Right cardiac atrium (tissue), 5 donors: ENCODE data around the gene NDC80. TPM values are rescaled to one million over a fixed set of nuclear protein-coding genes. Genes with fewer than 3 reads are reported as not detected.
"Not testable (repeated sequence)": the region's sequence is repeated elsewhere in the genome, so short reads cannot be mapped to it uniquely, and the experiment has no call there.

ENCODE experiments used
- ATAC-seq, 2 donors: fragments of 200-7000 bp; cut with Tn5 transposase; one replicate each; pipeline versions ENCODE4 v1.8.0 to v1.9.1; 2020; ENCODE audit warnings: moderate library complexity in 2 of 2, mild to moderate bottlenecking in 1 of 2
- DNase-seq, 3 donors: peaks; one replicate each; pipeline ENCODE4 v3.0.0-alpha.2; 2020
- H3K27ac ChIP-seq: one replicate; pipeline ENCODE4 v1.5.1; 2013; ENCODE audit warnings: mild to moderate bottlenecking, low read length, control low read depth, moderate library complexity
- H3K27me3 ChIP-seq: one replicate; pipeline ENCODE4 v1.6.1; 2013; ENCODE audit not compliant: control insufficient read depth, insufficient read depth
- H3K4me1 ChIP-seq: one replicate; pipeline ENCODE4 v1.6.1; 2013; ENCODE audit warnings: low read length; ENCODE audit not compliant: control insufficient read depth, insufficient read depth
- H3K4me3 ChIP-seq: one replicate; pipeline ENCODE4 v1.5.1; 2013; ENCODE audit warnings: low read length, control low read depth
- H3K9me3 ChIP-seq: one replicate; pipeline ENCODE4 v1.6.1; 2013; ENCODE audit warnings: low read length; ENCODE audit not compliant: control insufficient read depth
- WGBS: extraction: QIAGEN DNeasy Blood & Tissue Kit; methylation state at CpG from one replicate; pipeline ENCODE4 v1.1.7; 2013; 5-methylcytosine and 5-hydroxymethylcytosine counted together
- intact Hi-C, 4 donors: fragments of 100-400 bp; cut with DNase I; formaldehyde crosslinking; loops; one replicate each; pipeline versions ENCODE4 v1.11.0 to v1.14.0; 2022 to 2023
- polyA plus RNA-seq: library from polyadenylated mRNA; stranded (reverse); fragments of 200-250 nt; gene quantifications from one replicate; pipeline ENCODE4 v1.2.3, GENCODE V29; 2013
- total RNA-seq, 4 donors: library from RNA; stranded (reverse); fragmentation: NEBNext Ultra II Directional; extraction: Animal tissue kit (Norgen Biotek cat#: 25700); gene quantifications; one replicate each; pipeline ENCODE4 v1.2.1, GENCODE V29; 2021
- donor health status: healthy with polysubstance abuse.
- donor health status: DM: no; HTN: yes; CAD: no.
- donor health status: DM: no; HTN: no; CAD: no.
- donor health status: DM: no; HTN: yes; CAD: no; lungs with severe emphysema.
- donor health status: DM: yes; HTN: yes; CAD: no.

NDC80 gene
- total and polyA plus RNA-seq, 5 donors = 0.17 to 1.1 (median 0.28) TPM

GRCh38 chr18:2537296-2537695, 34.1 kb upstream of the NDC80 start:
- intact Hi-C loops = no loop called here
- DNase-seq = no peak
- no peak for ATAC-seq
- Histone ChIP-seq H3K9me3 (no peaks in the 10 kb centered on the region), H3K27me3 (no peaks in the 10 kb centered on the region), H3K27ac (no peak overlapping the region), H3K4me1 (no peaks in the 10 kb centered on the region), H3K4me3 (no peak overlapping the region)
- WGBS = 52% methylated on average over 3 of the region's 3 CpGs

- Histone ChIP-seq H3K27me3 (no peaks in the 10 kb centered on the region), H3K4me3 (no peak overlapping the region), H3K4me1 (no peaks in the 10 kb centered on the region), H3K9me3 (no peaks in the 10 kb centered on the region), H3K27ac (no peak overlapping the region)
- intact Hi-C loops = no loop called here
- 72% methylated on average over 1 of the region's 1 CpG for WGBS
- DNase-seq = no peak
- ATAC-seq = no peak
Measured at GRCh38 chr18:2538236-2538635, 33.1 kb upstream of the NDC80 start.

GRCh38 chr18:2538844-2539243, 32.5 kb upstream of the NDC80 start:
- DNase-seq = no peak
- ATAC-seq = no peak
- no peak overlapping the region for H3K4me3 ChIP-seq
- no peaks in the 10 kb centered on the region for H3K9me3 ChIP-seq
- intact Hi-C loops = no loop called here
- H3K27ac ChIP-seq = no peak overlapping the region
- H3K4me1 ChIP-seq = no peaks in the 10 kb centered on the region
- 47% methylated on average over 1 of the region's 1 CpG for WGBS
- H3K27me3 ChIP-seq = no peaks in the 10 kb centered on the region

GRCh38 chr18:2540575-2540974, 30.8 kb upstream of the NDC80 start:
- DNase-seq (no peak), ATAC-seq (no peak)
- Histone ChIP-seq H3K27me3 (no peaks in the 10 kb centered on the region), H3K4me3 (no peak overlapping the region), H3K4me1 (no peaks in the 10 kb centered on the region), H3K9me3 (no peaks in the 10 kb centered on the region), H3K27ac (no peak overlapping the region)
- WGBS = 88% methylated on average over 4 of the region's 4 CpGs
- intact Hi-C loops = loop anchor here in 3 of 4 donors (5.0 to 10.0 kb wide), 4 partner anchors 436 to 1676 kb away; no protein-coding TSS in a partner anchor

- not testable (repeated sequence) for H3K4me3 ChIP-seq, H3K4me1 ChIP-seq, H3K27ac ChIP-seq, DNase-seq, H3K27me3 ChIP-seq, ATAC-seq, H3K9me3 ChIP-seq
- WGBS = no CpG with 5 or more reads among the region's 3 CpGs
- intact Hi-C loops = loop anchor here in 3 of 4 donors (5.0 to 10.0 kb wide), 4 partner anchors 437 to 1677 kb away; no protein-coding TSS in a partner anchor
Measured at GRCh38 chr18:2541925-2542563, 29.3 kb upstream of the NDC80 start.

- no peaks in the 10 kb centered on the region for H3K4me1 ChIP-seq
- intact Hi-C loops = loop anchor here in 2 of 4 donors (5.0 to 10.0 kb wide), 4 partner anchors 440 to 1680 kb away; no protein-coding TSS in a partner anchor
- H3K9me3 ChIP-seq = no peaks in the 10 kb centered on the region
- no peak overlapping the region for H3K27ac ChIP-seq
- H3K27me3 ChIP-seq = no peaks in the 10 kb centered on the region
- no peak overlapping the region for H3K4me3 ChIP-seq
- ATAC-seq = no peak
- no peak for DNase-seq
- 71% methylated on average over 2 of the region's 2 CpGs for WGBS
Measured at GRCh38 chr18:2545155-2545554, 26.2 kb upstream of the NDC80 start.

- WGBS = 55% methylated on average over 4 of the region's 4 CpGs
- Histone ChIP-seq H3K27ac (no peak overlapping the region), H3K4me3 (no peak overlapping the region), H3K27me3 (no peaks in the 10 kb centered on the region), H3K9me3 (no peaks in the 10 kb centered on the region), H3K4me1 (no peaks in the 10 kb centered on the region)
- ATAC-seq = no peak
- intact Hi-C loops = loop anchor here in 2 of 4 donors (5.0 to 10.0 kb wide), 4 partner anchors 443 to 1683 kb away; no protein-coding TSS in a partner anchor
- DNase-seq = no peak
Measured at GRCh38 chr18:2547477-2548087, 23.8 kb upstream of the NDC80 start.

GRCh38 chr18:2549462-2549861, 21.9 kb upstream of the NDC80 start:
- no peaks in the 10 kb centered on the region for H3K27me3 ChIP-seq
- no peak overlapping the region for H3K4me3 ChIP-seq
- H3K27ac ChIP-seq = no peak overlapping the region
- no peak for DNase-seq
- intact Hi-C loops = loop anchor here in 2 of 4 donors (5.0 to 10.0 kb wide), 4 partner anchors 445 to 1685 kb away; no protein-coding TSS in a partner anchor
- H3K4me1 ChIP-seq = no peaks in the 10 kb centered on the region
- no peak for ATAC-seq
- H3K9me3 ChIP-seq = no peaks in the 10 kb centered on the region
- 96% methylated on average over 2 of the region's 2 CpGs for WGBS

- Histone ChIP-seq H3K27me3 (no peaks in the 10 kb centered on the region), H3K9me3 (no peaks in the 10 kb centered on the region), H3K27ac (no peak overlapping the region), H3K4me1 (no peaks in the 10 kb centered on the region), H3K4me3 (no peak overlapping the region)
- intact Hi-C loops = no loop called here
- no peak for DNase-seq
- WGBS = 98% methylated on average over 3 of the region's 3 CpGs
- ATAC-seq = no peak
Measured at GRCh38 chr18:2551425-2551824, 19.9 kb upstream of the NDC80 start.

GRCh38 chr18:2554696-2555095, 16.7 kb upstream of the NDC80 start:
- no peak overlapping the region for H3K27ac ChIP-seq
- DNase-seq = no peak
- no peaks in the 10 kb centered on the region for H3K9me3 ChIP-seq
- H3K27me3 ChIP-seq = no peaks in the 10 kb centered on the region
- intact Hi-C loops = no loop called here
- H3K4me1 ChIP-seq = no peaks in the 10 kb centered on the region
- no peak overlapping the region for H3K4me3 ChIP-seq
- ATAC-seq = no peak
- 72% methylated on average over 4 of the region's 4 CpGs for WGBS

GRCh38 chr18:2555895-2556294, 15.5 kb upstream of the NDC80 start:
- DNase-seq = no peak
- intact Hi-C loops = no loop called here

More at GRCh38 chr18:2555895-2556294, 15.5 kb upstream of the NDC80 start:
- no peaks in the 10 kb centered on the region for H3K27me3 ChIP-seq
- no peaks in the 10 kb centered on the region for H3K4me1 ChIP-seq
- H3K4me3 ChIP-seq = no peak overlapping the region
- ATAC-seq = no peak
- WGBS = 73% methylated on average over 4 of the region's 4 CpGs
- H3K27ac ChIP-seq = no peak overlapping the region
- no peaks in the 10 kb centered on the region for H3K9me3 ChIP-seq
